MV-4-11 (cell line): ENCODE measurements around the gene NVL.
"Not testable (repeated sequence)": the region's sequence is repeated elsewhere in the genome, so short reads cannot be mapped to it uniquely, and the experiment has no call there.

Source experiments
- DNase-seq: peaks from one replicate; lab custom pipeline; 2025; lab: John Stamatoyannopoulos, UW

The NVL gene

DNA sequence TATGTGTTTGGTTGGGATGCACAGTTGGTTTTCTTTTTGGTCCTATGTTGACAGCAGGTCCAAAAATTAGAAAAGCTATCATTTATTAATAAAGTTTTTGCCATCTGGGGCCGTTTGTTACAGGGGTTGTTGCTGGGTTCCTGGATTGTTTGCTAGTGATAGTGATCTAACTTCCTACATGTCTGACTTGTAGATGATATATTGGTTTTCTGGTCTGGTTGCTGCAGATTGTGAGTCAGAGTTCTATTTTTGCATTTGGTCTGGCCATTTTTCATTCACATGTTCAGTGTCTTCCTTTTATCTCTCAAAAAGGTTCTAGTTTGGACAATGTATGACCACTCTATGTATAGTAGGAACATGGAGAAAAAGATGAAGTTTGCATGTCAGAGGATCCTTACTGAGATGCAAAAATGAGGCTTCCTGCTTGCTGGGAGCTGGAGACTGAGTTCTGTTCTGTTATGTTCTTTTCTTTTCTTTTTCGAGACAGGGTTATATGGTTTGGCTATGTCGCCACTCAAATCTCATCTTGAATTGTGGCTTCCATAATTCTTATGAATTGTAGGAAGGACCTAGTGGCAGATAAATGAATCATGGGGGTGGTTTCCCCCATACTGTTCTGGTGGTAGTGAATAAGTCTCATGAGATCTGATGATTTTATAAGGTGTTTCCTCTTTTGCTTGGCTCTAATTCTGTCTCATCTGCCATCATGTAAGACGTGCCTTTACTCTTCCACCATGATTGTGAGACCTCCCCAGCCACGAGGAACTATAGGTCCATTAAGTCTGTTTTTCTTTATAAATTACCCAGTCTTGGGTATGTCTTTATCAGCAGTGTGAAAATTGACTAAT is 4.2 kb upstream of the NVL start:
- peak; percentile 89 for DNase-seq

DNA sequence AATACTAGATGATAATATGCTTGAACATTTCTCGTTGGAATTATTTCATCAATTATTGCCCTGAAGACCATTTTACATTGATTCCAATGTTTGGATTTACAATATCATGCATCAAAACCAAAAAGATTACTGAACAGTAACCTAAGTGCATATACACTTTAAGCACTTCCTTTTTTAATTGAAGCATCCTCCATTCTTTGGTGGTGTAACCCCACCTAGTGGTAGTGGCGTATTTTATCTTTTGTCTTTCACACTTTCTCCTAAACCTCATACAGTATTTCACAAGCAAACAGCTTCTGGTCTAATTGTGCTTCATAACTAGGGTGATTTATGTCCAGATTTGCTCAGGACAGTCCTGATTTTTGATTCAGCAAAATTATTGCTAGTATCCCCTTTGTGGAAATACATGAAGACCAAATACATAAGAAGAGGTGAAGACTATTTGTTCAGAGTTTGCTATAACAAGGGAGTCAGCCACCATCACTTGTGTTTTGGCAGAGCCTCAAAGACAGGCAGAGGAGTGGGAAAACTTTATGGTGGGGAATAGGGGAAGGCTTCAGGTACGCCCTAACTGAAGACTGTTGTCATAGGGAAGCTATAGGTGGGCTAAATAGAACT is 3.4 kb upstream of the NVL start:
- peak; percentile 88 for DNase-seq

DNA sequence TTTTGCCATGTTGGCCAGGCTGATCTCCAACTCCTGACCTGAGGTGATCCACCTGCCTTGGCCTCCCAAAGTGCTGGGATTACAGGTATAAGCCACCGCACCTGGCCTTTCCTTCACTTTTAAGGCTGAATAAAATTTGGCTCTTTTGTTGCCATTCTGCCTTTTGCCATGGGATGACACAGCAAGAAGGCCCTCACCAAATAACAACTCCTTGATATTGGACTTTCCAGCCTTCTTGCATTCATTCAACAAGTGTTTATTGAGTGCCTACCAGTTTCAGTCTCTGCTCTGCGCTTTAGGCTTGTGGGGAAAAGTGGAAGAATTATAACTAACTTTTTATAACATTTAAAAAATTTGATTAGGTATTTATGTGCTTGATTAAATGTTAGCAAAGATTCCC is 1.9 kb upstream of the NVL start:
- DNase-seq, result no peak

DNA sequence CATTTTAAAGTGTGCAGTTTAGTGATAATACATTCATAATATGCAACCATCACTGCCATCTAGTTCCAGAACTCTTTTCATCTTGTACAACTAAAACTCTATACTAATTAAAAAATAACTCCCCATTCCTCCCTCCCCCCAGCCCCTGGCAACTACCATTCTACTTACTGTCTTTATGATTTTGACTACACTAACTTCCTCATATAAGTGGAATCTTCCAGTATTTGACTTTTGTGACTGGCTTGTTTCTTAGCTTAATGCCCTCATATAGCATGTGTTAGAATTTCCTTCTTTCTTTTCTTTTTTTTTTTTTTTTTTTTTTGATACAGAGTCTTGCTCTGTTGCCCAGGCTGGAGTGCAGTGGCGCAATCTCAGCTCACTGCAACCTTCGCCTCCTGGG is 1.4 kb upstream of the NVL start:
- DNase-seq, result peak; percentile 29

DNA sequence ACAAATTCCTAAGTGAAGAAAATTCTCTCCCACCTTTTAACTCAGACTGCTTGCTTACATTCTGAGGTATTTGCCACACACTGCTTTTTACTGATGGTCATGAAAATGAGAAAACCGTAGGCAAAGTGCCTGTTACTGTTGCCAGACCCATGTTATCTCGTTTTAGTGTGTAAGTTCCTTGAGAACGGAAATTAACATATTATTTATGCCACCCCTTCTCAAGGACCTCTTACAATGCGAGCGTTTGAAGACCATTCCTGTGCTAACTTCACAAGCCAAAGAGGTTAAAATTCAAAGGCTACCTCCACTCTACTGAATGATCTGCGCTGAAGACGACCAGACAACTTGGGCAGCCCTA is 509 bp downstream of the NVL start:
- no peak for DNase-seq

DNA sequence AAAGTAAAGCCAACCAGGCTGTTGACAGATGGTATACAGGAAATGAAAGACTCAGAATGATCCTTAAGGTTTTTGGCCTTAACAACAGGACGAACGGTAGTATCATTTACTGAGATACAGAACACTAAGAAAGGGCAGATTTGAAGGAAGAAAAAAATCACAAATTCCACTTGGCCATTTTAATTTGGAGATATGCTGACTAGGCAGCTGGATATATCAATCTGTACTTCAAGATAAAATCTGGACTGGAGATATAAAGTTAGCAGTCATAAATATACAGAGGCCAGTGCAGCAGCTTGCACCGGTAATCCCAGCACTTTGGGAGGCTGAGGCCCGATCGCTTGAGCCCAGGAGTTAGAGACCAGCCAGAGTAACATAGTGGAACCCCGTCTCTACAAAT is 1.3 kb downstream of the NVL start:
- no peak for DNase-seq

DNA sequence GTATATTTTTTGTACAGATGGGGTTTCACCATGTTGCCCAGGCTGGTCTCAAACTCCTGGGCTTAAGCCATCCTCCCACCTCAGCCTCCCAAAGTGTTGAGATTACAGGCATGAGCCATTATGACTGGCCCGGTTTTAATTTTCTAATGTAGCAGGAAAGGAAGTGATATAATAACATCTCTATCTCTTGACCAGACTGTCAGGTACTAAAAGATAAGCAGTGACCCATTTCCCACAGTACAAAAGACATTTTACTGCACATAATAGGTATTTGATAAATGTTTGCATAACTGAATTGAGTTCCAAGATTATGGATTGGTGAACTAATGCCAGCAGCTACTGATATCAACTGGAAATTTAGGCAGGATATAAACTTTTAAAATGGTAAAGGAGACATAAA is 4.0 kb downstream of the NVL start:
- no peak for DNase-seq

DNA sequence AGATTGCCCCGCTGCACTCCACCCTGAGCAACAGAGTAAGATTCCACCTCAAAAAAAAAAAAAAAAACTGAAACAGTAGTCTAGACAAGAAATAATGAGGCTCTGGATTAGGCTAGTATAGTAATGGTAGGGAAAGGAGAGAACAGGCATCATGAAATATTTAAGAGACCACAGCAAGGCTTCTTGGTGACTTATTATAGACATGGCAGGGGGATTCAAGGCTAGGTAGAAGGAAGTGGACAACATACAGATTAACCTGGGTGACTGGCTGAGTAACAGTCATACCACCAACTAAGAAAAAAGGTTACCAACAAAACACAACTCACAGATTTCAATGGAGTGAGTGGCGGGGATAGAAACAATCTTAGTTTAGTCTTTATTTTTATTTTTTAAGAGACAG is 8.3 kb downstream of the NVL start:
- no peak for DNase-seq

DNA sequence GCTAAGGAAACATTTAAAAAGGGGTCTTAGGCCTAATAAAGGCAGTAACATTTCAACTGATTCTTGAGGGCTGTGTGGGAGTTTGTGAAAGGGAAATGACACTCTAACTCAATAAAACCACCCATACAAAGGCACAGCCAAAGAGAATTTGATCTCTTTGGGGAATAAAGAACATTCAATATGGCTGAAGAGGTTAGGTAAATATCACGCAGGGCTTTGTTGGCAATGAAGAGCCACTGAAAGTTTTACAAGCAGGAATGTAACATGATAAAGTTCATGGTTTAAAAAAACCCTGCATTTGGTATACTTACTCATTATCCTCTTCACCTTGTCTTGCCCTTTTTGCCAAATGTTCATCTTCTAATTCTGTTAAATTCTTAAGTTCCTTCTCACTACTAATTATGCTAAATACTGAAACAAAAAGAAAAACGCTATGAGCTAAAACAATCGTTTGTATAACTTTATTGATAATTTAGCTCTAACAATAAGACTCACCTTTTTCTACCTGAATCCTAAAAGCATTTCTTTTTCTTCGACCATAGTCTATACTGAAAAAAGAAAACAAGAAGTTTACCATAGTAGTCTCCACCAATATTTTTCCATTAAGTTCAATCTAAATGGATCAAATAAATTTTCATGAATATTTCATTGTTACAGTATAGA is 12.5 kb downstream of the NVL start:
- DNase-seq, result no peak

DNA sequence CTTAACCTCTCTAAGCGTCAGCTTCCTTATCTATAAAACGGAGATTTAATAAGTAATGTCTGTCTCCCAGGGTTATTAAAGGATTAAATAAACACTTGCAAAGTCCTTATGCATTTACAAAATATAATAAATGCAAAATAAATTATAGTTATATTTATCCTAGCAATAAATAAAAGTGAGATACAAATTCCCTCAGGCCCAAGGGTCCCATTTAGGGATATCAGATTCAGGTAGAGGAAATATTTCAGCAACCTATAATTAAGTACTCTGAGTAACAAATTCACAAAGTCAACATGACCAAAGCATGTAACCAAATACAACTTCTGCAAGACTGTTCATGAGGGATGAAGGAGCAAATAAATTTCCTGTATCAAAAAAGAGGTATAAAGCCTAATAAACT is 17.9 kb downstream of the NVL start:
- no peak for DNase-seq

DNA sequence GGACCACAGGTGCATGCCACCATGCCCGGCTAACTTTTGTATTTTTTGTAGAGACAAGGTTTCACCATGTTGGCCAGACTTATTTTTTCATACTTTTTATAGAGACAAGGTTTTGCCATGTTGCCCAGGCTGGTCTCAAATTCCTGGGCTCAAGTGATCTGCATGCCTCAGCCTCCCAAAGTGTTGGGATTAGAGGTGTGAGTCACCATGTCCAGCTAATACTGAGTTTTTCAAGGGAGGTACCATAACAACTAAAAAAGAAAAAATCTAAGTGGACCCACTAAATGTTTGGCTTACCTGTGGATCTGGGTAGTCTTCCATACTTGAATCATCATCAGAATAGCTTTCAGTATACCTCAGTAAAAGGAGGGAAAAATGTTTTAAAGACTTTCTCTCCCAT is 18.5 kb downstream of the NVL start:
- not testable (repeated sequence) for DNase-seq

DNA sequence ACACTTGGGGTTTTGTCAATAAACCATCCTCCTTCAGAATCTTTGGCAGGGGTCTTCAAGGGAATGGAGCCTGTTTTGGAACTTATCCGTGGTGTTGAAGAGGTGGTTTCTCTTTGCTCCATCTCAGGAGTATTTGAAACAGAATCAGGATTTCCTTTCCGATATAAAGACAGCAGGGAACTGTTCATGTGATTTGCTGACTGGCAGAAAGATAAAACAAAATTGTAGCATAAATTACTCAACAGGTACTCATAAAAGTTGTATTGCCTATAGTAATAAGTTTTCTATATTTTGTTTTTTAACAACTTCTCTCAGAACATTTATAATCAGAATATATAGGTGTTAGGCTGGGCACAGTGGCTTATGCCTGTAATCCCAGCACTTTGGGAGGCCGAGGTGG is 21.9 kb downstream of the NVL start:
- no peak for DNase-seq

DNA sequence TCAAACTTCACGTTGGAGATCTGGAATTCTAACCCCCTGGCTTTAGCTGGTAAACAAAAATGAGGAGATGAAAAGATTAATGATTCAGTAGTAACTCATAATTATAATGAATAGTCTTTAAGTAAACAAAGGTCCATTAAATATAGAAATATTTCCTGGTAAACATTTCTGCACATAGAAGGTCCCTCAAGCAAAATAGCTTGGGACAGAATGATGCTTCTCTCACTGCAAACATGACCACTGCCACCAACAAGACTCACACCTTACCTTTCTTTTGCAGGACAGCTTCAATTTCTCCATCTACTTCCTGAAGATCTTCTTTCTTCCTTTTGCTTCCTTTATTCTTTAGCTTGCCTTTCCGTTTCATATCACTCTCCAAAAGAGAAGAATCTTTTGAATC is 25.2 kb downstream of the NVL start:
- no peak for DNase-seq

DNA sequence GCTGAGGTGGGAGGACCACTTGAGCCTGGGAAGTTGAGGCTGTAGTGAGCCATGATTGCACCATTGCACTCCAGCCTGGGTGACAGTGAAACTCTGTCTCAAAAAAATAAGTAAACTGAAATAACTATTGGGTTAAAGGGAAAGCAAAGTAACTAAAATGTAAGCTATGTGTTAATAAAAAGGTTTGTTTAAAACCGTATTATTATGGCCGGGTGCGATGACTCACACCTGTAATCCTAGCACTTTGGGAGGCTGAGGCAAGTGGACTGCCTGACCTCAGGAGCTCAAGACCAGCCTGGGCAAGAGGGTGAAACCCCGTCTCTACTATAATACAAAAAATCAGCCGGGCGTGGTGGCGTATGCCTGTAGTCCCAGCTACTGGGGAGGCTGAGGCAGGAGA is 27.0 kb downstream of the NVL start:
- no peak for DNase-seq

DNA sequence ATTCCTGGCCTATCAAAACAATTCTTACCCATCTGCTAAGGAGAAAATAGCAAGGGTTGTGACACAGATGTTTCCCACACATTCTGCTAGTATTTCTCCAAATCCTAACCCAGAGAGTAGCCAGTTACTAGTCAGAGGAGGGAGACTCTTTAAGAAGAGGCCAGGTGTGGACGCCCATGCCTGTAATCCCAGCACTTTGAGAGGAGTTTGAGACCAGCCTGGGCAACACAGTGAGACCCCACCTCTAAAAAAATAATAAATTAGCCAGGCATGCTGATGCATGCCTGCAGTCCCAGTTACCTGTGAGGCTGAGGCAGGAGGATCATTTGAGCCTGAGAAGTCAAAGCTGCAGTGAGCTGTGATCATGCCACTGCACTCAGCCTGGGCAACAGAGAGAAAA is 28.6 kb downstream of the NVL start:
- DNase-seq, result no peak

DNA sequence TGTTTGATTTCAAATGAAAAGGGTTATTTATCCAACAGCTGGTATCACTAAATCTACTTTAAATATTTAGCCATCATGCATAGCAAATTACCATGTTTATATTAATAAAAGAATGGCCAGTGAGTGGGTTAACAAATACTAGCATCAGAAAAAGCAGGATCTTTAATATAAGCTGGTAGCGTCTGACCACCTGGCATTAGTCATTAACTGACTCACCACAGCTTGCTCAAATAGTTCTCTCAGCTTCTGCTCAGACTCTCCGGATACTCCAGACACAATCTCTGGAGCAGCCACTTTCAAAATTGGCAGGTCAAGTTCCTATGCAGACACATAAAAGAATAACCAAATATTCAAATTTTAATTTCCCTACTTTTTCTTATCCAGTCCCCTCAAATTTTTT is 29.6 kb downstream of the NVL start:
- peak; percentile 41 for DNase-seq

DNA sequence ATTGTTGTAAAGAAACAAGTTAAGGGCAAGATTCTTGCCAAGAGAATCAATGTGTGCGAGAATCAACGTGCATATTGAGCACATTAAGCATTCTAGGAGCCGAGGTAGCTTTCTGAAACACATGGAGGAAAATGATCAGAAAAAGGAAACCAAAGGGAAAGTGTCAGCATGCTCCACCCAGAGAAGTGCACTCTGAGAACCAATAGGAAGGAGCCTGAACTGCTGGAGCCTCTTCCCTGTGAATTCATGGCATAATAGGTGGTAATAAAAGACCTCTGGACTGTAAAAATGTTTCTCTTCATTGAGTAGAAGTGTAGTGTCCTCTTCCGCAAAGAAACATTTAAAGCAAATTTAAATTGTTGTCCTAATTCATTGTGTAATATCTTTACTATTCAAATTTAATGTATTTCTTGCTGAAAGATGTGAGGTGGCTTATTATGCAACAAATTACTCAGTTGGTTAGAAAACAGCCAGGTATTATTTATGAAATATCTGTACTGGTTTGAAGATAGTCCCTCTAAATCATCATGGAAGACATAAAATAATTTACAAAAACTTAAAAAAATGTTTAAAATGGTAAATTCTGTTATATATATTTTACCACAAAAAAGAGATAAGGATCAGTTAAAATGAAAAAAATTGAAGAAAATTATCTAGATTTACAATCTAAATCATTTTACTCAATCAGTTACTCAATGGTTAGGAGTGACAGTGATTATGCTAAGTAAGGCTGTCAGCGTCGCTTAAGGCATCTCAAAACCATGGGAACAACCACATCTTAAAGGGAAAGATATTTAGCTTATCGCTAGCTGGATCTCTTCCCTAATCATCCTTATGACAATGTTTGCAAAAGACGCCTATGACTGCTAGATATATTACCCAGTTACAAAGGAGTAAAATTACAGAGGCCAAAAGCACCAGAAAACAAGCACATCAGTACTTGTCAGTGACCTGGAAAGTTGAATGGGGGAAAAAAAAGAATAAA is 31.3 kb downstream of the NVL start:
- no peak for DNase-seq

DNA sequence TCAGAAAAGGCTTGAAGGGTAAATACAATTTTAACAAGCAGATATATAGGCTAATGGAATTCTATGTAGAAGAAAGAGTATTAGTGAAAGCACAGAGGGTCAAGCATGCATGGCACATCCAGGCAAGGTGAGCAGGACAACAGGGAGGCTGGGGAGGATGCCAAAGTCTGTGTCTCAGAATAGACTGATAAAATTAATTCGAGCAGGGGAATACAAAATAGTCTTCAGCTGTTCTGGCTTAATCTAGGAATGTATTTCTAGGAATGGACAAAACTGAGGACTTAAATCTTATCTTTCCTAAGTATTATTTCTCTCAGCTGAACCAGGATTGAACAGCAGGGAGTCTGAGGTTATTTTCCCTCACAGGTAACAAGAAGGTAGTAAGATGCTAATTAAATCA is 35.2 kb downstream of the NVL start:
- no peak for DNase-seq

DNA sequence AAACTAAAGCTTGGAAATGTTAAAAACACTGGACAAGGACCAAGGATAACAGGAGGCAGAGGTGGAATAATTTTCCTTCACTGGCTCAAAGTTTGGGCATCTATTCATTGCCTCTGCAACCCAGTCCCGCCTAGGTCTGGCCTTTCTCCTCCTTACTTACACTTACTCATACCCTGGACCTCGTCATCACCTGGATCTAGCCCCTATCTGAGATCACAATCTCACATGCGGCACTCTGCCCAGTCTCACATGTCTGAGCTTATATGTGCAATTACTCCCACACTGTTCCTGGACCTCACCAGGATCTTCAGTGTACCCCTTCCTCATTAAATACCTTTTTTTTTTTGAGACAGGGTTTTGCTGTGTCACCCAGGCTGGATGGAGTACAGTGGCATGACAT is 37.6 kb downstream of the NVL start:
- no peak for DNase-seq

DNA sequence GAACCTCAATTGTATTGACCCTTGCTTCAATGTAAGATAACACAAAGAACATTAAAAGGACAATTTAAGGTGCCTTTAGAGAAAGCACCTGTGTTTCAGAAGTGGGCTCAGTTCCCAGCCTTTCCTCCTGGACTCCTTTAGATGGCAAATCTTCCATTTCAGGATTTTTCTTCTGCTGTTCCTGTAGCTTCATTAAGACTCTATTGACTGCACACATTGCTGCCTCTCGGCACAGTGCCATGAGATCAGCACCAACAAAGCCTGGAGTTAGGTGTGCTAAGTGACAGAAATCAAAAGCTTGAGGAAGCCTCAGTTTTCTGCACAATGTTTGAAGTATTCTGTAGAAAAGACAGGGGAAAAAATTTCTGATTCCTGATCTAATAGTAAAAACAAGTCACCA is 40.6 kb downstream of the NVL start:
- DNase-seq, result no peak

DNA sequence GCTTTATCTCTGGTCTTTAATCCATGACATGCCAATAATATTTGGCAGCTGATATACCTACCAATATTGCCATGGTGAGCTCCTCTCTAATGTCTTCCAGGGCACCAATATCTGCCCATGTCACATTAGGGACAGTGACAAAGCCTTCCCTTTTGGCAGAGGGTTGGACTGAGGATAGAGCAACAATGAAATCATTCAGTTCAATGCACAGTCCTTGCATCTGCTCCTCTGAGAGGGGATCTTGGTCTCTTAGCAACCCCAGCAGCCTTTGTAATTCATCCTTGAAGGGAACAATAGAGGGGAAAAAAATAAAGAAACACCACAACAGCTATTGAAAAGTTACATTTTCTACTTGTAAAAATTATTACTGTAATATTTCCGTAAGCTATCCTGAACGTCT is 42.3 kb downstream of the NVL start:
- DNase-seq, result no peak

DNA sequence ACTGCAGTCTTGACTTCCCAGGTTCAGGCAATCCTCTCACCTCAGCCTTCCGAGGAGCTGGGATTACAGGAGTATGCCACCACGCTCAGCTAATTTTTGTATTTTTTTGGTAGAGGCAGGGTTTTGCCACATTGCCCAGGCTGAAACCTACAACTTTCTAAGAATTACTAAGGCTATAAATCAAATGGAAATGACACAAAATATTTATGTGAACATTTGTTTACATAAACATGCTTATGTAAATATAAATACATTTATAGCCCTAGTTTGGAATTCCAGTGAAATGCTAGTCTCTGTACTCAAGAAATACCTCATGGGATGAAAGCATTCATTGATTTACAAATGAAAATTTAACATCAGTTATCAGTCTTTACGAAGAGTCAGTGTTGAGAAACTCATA is 47.8 kb downstream of the NVL start:
- no peak for DNase-seq
